GM12872 (cell line): ENCODE results near the gene GRHPR.

Experiments
- CTCF ChIP-seq: IDR thresholded peaks from 3 replicates; pipeline ENCODE4 v1.5.1; 2011; ENCODE audit warnings: low read depth, mild to moderate bottlenecking, low read length, moderate library complexity; ENCODE audit not compliant: insufficient read depth

GRHPR gene

GRCh38 chr9:37422289-37423104 lies at the start of gene GRHPR:
Gene GRHPR, plus strand, starts transcription at chr9:37422696. Its CDS starts 55 bp downstream, at chr9:37422751.
- no peak for TF ChIP-seq CTCF

GRCh38 chr9:37372839-37373238 lies 49.7 kb upstream of the GRHPR start:
- TF ChIP-seq CTCF: no peak

GRCh38 chr9:37373621-37374020 lies 48.9 kb upstream of the GRHPR start:
- TF ChIP-seq CTCF: no peak

- no peak for TF ChIP-seq CTCF
Measured at GRCh38 chr9:37374892-37375291, 47.6 kb upstream of the GRHPR start.

- no peak for TF ChIP-seq CTCF
Measured at GRCh38 chr9:37377688-37378612, 44.5 kb upstream of the GRHPR start.

- no peak for TF ChIP-seq CTCF
Measured at GRCh38 chr9:37378613-37379004, 43.9 kb upstream of the GRHPR start.

GRCh38 chr9:37379835-37380234 lies 42.7 kb upstream of the GRHPR start:
- TF ChIP-seq CTCF: no peak
